NCI-H1048 (cell line): ENCODE data around the gene SLC9A7.

Experiments
- DNase-seq: peaks from one replicate; lab custom pipeline; 2025; lab: John Stamatoyannopoulos, UW

SLC9A7 gene

DNA sequence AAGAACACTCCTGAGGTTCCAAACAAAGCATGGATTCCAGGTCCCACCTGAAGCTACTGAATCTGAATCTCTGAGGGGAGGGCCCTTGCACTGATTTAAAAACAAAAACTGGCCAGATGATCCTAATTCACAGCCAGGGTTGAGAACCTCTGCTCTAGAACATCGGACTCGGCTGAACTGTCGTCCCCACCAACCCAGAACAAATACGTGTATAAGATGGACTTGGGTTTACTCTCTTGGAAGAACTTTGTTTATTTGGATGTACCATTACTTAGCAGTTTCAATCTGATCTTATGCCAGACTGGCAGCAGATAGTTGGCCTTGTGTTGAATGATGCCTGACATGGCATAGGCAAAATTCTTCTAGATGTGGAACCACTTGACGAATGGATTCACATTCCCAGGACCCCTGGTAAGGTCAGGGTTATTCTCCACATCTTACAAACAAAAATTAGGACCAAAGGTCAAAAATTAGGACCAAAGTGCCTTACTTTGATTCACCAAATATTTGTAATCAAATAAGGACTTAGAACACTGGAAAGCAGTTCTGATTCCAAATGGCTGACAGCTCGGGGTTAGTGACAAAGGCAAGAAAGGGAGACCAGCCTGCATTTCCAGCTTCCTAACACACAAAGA lies 156.3 kb downstream of the SLC9A7 start:
- DNase-seq: no peak

GRCh38 chrX:46601283-46601682 lies 157.6 kb downstream of the SLC9A7 start:
- no peak for DNase-seq

GRCh38 chrX:46599051-46599560 lies 159.8 kb downstream of the SLC9A7 start:
- no peak for DNase-seq

GRCh38 chrX:46597771-46598170 lies 161.1 kb downstream of the SLC9A7 start:
- DNase-seq: no peak

- DNase-seq: no peak
These were observed 161.7 kb downstream of the SLC9A7 start for GRCh38 chrX:46597208-46597607.

GRCh38 chrX:46595084-46595483 lies 163.8 kb downstream of the SLC9A7 start:
- DNase-seq: no peak

DNA sequence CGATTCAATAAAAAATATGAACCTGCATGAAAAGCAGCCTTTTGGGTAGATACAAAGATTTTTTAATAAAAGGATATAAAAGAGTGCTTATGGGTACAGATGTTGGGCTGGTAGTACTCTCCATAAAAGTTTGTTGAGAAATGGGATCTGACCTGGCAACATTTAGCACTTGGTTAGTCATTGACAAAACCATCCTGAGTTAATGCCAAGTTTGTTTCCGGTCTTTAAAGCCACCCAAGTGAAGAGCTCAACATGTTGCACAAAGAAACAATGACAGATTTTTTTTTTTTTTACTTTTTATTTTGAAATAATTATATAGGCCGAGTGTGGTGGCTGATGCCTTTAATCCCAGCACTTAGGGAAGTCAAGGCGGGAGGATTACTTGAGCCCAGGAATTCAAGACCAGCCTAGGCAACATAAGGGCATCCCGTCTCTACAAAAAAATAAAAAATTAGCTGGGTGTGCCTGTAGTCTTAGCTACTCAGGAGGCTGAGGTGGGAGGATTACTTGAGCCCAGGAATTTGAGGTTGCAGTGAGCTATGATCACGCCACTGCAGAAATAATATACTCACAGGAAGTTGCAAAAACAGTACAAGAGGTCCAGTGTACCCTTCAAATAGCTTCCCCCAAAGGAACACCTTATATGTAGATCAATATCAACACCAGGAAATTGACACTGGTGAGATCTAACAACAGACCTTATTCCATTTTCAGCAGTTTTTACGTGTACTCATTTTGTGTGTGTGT lies 168.8 kb downstream of the SLC9A7 start:
- no peak for DNase-seq

GRCh38 chrX:46588263-46588662 lies 170.7 kb downstream of the SLC9A7 start:
- DNase-seq: no peak

DNA sequence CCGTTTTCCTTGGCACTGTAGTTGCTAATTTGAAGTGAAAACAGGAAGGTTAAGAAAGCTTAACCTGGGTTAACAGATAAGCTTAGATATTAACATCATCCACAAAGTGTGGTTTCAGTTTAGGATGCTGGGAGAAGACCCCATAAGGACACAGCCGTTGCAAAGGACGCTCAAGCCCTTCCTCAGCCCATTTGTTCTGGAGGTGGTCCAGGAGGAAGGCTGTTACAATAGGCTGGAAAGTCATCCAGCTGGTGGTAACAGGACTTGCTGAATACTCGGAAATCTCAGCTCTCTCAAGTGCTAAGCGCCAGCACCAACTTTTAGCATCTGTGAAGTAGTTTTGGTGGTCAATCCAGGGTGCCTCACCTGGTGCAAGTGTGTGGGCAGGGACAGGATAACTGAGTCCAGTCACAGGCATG lies 171.2 kb downstream of the SLC9A7 start:
- DNase-seq: no peak

- DNase-seq: no peak
These were observed 171.8 kb downstream of the SLC9A7 start for GRCh38 chrX:46587158-46587557.

DNA sequence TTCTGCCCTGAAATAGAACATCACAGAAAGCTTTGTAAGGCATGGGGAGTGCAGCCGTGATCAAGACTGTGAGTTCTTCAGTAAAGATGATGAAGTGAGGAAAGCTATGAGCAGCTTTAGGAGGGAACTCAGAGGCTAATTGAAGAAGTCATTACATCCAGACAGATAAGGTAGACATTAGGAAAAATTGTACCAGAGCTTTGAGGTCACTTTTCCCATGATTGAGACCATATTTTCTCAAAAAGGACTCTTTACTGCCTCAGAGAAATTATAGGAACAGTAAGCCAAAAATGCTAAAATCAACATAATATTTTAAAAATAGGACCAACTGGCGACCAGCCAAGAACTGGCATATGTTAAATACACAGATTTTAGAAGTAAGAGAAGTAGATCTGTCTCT lies 174.2 kb downstream of the SLC9A7 start:
- no peak for DNase-seq

DNA sequence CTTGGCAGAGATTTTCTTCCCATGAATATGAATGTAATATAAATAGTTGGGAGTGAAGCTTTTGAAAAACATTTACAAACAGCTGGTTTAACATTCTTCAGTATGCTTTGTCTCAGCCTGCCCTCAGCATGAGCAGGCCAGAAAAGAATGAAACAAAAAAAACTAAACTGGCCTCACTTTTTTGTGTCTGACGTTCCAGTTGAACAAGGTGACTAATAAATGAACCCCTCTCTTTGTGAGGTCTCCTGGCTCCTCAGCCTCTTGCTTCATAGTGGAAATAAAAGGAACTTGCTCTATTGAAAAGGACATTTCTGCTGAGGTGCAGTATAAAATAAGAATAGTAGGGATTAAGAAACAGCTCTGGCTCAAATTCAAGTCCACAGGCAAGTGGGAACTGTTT lies 176.0 kb downstream of the SLC9A7 start:
- no peak for DNase-seq

DNA sequence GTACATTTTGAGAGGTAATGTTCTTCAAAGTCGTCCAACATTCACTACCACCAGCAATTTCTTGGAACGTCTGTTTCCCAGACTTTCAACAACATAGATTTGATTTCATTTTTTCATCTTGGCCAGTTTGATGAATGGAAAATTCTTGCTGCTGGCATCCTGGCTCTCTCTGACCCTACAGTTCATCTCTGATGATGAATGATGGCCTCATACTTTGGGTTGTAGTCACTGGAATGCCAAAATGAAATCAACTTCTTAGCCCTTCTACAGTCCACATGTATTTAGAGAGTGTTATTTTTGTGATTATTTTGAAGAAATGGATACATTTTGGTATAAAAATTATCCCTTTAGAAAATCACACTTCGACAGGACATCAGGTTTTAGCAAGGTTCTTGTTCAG lies 176.6 kb downstream of the SLC9A7 start:
- DNase-seq: no peak

DNA sequence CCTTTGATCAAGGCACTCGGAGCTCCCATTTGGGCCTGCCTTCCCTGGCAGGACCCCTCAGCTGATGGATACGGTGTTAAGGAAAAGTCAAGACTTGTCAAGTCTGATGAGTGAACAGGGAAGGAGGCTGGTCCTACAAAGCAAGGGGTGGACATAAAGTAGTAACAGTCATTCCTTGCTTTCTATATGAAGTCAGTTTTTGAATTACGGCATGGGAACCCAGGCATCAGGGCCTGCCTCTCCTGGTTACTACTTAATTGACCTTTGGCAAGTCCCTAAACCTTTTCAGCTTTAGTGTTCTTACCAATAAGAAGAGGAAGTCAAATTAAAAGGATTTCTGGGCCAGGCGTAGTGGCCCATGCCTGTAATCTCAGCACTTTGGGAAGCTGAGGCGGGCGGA lies 178.3 kb downstream of the SLC9A7 start:
- DNase-seq: no peak

DNA sequence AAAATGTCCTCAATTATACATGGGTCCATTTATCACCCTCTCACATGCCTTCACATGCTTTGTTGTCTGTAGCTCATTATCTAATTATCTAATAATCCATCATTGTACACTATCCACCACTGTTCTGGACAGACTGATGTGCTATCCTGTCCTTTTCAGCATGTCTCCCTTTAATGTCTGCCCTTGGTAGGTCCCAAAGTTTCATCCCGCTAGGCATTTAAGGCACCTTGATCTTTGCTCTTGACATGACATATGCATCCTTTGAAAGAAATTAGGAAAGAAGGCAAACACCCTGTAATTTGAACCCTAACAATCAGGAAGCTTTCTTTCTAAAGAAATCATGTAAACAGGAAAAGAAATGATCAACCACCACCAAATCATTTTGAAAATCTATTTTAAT lies 179.7 kb downstream of the SLC9A7 start:
- DNase-seq: no peak

DNA sequence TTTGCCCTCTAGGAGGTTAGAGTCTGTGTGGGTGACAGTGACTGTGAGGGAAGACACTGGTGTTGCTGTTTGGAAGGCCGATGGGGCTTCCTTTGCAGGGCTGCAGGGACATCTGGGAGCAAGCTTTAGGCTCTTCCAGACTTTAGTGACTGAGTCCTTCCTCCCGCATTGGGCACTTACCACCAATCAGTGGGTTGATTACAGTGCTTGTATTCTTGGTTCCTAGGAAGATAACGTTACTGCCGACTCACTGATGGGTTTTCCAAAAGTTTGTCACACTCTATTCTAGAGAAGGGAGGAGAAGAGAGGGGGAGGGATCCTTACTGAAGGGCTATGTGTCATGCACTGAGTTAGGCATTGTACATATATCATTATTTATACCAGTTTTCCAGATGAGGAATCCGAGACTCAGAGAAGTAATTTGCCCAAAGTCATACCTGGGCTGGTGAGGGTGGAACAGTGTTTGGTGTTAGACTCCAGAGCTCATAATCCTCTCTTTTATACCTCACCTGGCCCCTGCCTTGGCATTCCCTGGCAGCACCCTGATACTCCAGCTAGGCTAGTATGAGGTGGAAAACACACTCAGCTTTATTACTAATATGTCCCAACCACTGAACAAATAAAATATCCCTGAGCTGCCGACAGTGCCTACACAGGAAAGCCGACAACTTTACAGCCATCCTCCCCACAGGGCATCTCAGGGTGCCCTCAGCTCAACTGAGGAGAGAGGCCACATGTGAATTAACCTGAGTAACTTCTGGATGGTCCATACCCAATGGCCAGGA lies 181.5 kb downstream of the SLC9A7 start:
- no peak for DNase-seq

DNA sequence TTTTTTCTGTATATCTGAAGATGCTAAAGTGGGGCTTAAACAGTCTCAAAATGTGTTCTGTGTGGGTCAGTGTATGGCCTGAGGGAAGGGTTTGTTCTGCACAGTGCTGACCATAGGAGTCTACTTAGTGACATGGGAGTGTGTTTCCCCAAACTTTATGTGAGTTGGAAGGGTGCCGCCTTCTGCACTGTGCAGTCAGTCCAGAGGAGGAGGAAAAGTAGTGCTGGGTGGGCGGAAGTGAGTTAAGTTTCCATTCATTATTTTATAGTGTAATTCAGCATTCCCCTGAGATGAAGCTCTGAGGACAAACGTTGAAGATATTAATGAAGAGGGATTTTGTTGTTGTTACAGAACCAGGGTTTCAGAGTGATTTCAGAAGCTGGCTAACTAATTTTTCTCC lies 182.5 kb downstream of the SLC9A7 start:
- no peak for DNase-seq

DNA sequence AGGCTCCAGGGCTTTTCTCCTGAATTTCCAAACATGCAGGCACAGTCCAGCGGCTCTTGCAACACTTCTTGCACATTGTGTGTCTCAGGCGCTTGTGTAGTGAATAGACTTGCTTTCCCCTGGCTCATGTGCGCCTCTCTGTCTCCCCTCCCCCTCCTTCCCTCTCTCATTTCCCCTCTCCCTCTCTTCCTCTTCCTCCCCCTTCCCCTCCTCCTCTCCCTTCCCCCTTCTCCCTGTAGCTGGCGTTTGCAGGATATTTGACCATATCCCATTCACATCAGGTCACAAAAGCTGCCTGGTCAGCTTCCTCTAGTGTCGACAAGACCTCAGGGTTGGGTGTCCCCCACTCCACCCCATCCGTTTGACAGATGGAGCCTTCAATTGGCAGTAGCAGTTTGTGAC lies 182.9 kb downstream of the SLC9A7 start:
- no peak for DNase-seq

DNA sequence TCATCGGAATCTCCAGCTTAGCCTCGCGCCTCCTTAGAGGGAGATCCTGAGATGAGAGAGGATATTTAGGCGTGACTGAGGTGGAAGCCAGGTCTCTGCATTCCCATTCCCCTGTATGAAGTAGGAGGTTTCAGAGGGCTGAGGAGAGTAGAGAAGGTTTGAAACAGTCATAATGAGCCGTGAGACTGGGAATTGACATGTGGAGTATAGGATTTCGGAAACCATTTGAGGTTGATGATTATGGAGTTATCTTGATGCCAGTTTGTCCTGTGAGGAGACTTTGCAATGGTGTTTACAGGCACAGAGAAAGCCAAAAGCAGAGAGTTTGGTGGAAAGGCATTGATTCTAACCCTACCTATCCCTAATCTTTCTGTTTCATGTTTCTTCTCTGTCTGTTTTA lies 183.3 kb downstream of the SLC9A7 start:
- no peak for DNase-seq

DNA sequence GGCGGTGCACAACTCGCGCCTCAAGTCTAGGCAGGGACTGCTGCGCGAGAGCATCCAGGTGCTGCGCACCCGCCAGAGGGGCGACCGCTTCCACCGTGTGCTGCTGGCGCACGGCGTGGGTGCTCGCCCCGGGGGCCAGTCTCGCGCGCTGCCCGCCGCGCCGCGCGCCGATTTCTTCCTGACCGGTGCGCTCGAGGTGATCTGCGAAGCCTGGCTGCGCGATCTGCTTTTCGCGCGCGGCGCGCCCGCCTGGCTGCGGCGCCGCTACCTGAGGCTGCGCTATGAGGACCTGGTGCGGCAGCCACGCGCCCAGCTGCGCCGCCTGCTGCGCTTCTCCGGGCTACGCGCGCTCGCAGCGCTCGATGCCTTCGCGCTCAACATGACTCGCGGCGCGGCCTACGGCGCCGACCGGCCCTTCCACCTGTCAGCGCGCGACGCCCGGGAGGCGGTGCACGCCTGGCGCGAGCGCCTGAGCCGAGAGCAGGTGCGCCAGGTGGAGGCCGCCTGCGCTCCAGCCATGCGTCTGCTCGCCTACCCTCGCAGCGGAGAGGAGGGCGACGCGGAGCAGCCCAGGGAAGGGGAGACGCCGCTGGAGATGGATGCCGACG lies 184.0 kb downstream of the SLC9A7 start:
- no peak for DNase-seq

GRCh38 chrX:46573892-46574773 lies 184.8 kb downstream of the SLC9A7 start:
- peak; percentile 5 for DNase-seq
